CD4-positive, alpha-beta T cell treated with Interleukin-21 for 1 hour (primary cell): Measurements from ENCODE around the gene PRRT4.

ENCODE experiments used
- DNase-seq: peaks from one replicate; pipeline ENCODE4 v3.0.0-alpha.2; 2020

The PRRT4 gene

GRCh38 chr7:128370491-128370890, 9.0 kb upstream of the PRRT4 start:
- no peak for DNase-seq

GRCh38 chr7:128366986-128367385, 5.5 kb upstream of the PRRT4 start:
- DNase-seq: no peak

- DNase-seq: no peak
Measured at GRCh38 chr7:128366300-128366699, 4.8 kb upstream of the PRRT4 start.

- no peak for DNase-seq
Measured at GRCh38 chr7:128365432-128365831, 3.9 kb upstream of the PRRT4 start.

- no peak for DNase-seq
Measured at GRCh38 chr7:128364166-128364870, 2.8 kb upstream of the PRRT4 start.

- no peak for DNase-seq
Measured at GRCh38 chr7:128363261-128363721, 1.8 kb upstream of the PRRT4 start.

GRCh38 chr7:128362670-128363069, 1.2 kb upstream of the PRRT4 start:
- DNase-seq: no peak

GRCh38 chr7:128360359-128360678, 1.2 kb downstream of the PRRT4 start:
- no peak for DNase-seq

GRCh38 chr7:128359939-128360338, 1.6 kb downstream of the PRRT4 start:
- no peak for DNase-seq

GRCh38 chr7:128359336-128359735, 2.2 kb downstream of the PRRT4 start:
- no peak for DNase-seq

GRCh38 chr7:128358233-128358632, 3.3 kb downstream of the PRRT4 start:
- no peak for DNase-seq

- no peak for DNase-seq
Measured at GRCh38 chr7:128357217-128357613, 4.3 kb downstream of the PRRT4 start.

GRCh38 chr7:128356546-128357216, 4.8 kb downstream of the PRRT4 start:
- no peak for DNase-seq

- no peak for DNase-seq
Measured at GRCh38 chr7:128353610-128354009, 7.9 kb downstream of the PRRT4 start.

GRCh38 chr7:128353189-128353588, 8.3 kb downstream of the PRRT4 start:
- no peak for DNase-seq

- no peak for DNase-seq
Measured at GRCh38 chr7:128352636-128353035, 8.9 kb downstream of the PRRT4 start.

GRCh38 chr7:128352153-128352537, 9.3 kb downstream of the PRRT4 start:
- DNase-seq: peak; percentile 26

- no peak for DNase-seq
Measured at GRCh38 chr7:128351296-128352152, 10.0 kb downstream of the PRRT4 start.

GRCh38 chr7:128350708-128351295, 10.7 kb downstream of the PRRT4 start:
- DNase-seq: no peak

GRCh38 chr7:128349466-128349825, 12.0 kb downstream of the PRRT4 start:
- DNase-seq: no peak

- peak; percentile 49 for DNase-seq
Measured at GRCh38 chr7:128347647-128348097, 13.8 kb downstream of the PRRT4 start.

GRCh38 chr7:128344431-128344774, 17.1 kb downstream of the PRRT4 start:
- no peak for DNase-seq
